Thyroid gland (tissue), 4 donors: ENCODE measurements around the gene LYRM9. TPM values are rescaled to one million over a fixed set of nuclear protein-coding genes. Genes with fewer than 3 reads are reported as not detected.

Experiments used
- DNase-seq, 2 donors: peaks; one replicate each; pipeline ENCODE4 v3.0.0-alpha.2; 2019
- H3K27ac ChIP-seq, 3 donors: fragments of 200-600 bp; sonication (generic); 1 replicate in 2 of 3; 2 replicates in 1 of 3; pipeline ENCODE4 v1.5.1; 2016 to 2019; ENCODE audit warnings: mild to moderate bottlenecking in 1 of 3, moderate library complexity in 1 of 3
- H3K27me3 ChIP-seq: fragments of 200-600 bp; sonication (generic); one replicate; pipeline ENCODE4 v1.5.1; 2019
- H3K36me3 ChIP-seq, 2 donors: fragments of 200-600 bp; sonication (generic); one replicate each; pipeline ENCODE4 v1.5.1; 2016 to 2019
- H3K4me1 ChIP-seq, 2 donors: fragments of 200-600 bp; sonication (generic); one replicate each; pipeline ENCODE4 v1.5.1; 2017 to 2019
- H3K4me3 ChIP-seq, 3 donors: fragments of 200-600 bp; sonication (generic); replicated peaks in 1 of 3; 1 replicate in 2 of 3; 2 replicates in 1 of 3; pipeline ENCODE4 v1.5.1; 2016; ENCODE audit warnings: mild to moderate bottlenecking in 1 of 3
- H3K9me3 ChIP-seq: fragments of 200-600 bp; sonication (generic); one replicate; pipeline ENCODE4 v1.5.1; 2017
- POLR2A ChIP-seq, 2 donors: fragments of 450-650 bp; IDR thresholded peaks; one replicate each; pipeline ENCODE4 v1.6.1; 2017; ENCODE audit warnings: antibody characterized with exemption in 2 of 2, mild to moderate bottlenecking in 2 of 2, moderate library complexity in 1 of 2
- WGBS, 2 donors: methylation state at CpG; one replicate each; pipeline ENCODE4 v1.1.5; 2017; 5-methylcytosine and 5-hydroxymethylcytosine counted together
- intact Hi-C: fragments of 100-400 bp; cut with DNase I; formaldehyde crosslinking; loops from one replicate; pipeline ENCODE4 v1.15.1; 2023
- total RNA-seq, 4 donors: library from RNA; depleted of rRNA; stranded (reverse); fragments of >200 nt; gene quantifications; one replicate each; pipeline ENCODE4 v1.2.3, GENCODE V29; 2016
- TF ChIP-seq, protein P1 (sequence below), 6 experiments: fragments of 200-600 bp in 3 of 6; fragments of 450-650 bp in 3 of 6; sonication (generic) in 3 of 6; IDR thresholded peaks; one replicate each; pipeline ENCODE4 v1.5.1; 2016 to 2019; ENCODE audit warnings: antibody characterized with exemption in 6 of 6, mild to moderate bottlenecking in 2 of 6, inconsistent platforms in 1 of 6, moderate library complexity in 1 of 6

LYRM9 gene
- 10 to 100 TPM; 25.5 to 52.7 (median 46.4) TPM for total RNA-seq

GRCh38 chr17:27892866-27893769 lies at the start of gene LYRM9:
Gene LYRM9 (minus strand): TSS chr17:27893365. CDS start chr17:27882694, 10,671 bp downstream.
- no peaks in the 10 kb centered on the region for H3K9me3 ChIP-seq
- H3K4me1 ChIP-seq = peaks cover 29 to 37% of the 10 kb centered on the region in 2 donors
- DNase-seq = peak; percentile 91
- no peaks in the 10 kb centered on the region for H3K36me3 ChIP-seq
- TF ChIP-seq POLR2A (IDR thresholded peaks at IDR 0.05) = peak in 1 of 2 donors; percentile 86
- TF ChIP-seq, protein P1, sequence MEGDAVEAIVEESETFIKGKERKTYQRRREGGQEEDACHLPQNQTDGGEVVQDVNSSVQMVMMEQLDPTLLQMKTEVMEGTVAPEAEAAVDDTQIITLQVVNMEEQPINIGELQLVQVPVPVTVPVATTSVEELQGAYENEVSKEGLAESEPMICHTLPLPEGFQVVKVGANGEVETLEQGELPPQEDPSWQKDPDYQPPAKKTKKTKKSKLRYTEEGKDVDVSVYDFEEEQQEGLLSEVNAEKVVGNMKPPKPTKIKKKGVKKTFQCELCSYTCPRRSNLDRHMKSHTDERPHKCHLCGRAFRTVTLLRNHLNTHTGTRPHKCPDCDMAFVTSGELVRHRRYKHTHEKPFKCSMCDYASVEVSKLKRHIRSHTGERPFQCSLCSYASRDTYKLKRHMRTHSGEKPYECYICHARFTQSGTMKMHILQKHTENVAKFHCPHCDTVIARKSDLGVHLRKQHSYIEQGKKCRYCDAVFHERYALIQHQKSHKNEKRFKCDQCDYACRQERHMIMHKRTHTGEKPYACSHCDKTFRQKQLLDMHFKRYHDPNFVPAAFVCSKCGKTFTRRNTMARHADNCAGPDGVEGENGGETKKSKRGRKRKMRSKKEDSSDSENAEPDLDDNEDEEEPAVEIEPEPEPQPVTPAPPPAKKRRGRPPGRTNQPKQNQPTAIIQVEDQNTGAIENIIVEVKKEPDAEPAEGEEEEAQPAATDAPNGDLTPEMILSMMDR (IDR thresholded peaks at IDR 0.05) = peak; percentile 68 to 98 (median 90)
- peak within 1 kb of the TSS; percentile 41 to 66 (median 57) for H3K4me3 ChIP-seq
- H3K27ac ChIP-seq = peak within 1 kb of the TSS; percentile 79 to 85 (median 84)
- WGBS, 2 donors = 5 to 7% methylated on average over 18 to 23 of the region's 75 CpGs
- H3K27me3 ChIP-seq = no peaks in the 10 kb centered on the region
- intact Hi-C loops = loop anchor here (10.0 kb wide), 1 partner anchor 362 kb away; no protein-coding TSS in a partner anchor

DNA sequence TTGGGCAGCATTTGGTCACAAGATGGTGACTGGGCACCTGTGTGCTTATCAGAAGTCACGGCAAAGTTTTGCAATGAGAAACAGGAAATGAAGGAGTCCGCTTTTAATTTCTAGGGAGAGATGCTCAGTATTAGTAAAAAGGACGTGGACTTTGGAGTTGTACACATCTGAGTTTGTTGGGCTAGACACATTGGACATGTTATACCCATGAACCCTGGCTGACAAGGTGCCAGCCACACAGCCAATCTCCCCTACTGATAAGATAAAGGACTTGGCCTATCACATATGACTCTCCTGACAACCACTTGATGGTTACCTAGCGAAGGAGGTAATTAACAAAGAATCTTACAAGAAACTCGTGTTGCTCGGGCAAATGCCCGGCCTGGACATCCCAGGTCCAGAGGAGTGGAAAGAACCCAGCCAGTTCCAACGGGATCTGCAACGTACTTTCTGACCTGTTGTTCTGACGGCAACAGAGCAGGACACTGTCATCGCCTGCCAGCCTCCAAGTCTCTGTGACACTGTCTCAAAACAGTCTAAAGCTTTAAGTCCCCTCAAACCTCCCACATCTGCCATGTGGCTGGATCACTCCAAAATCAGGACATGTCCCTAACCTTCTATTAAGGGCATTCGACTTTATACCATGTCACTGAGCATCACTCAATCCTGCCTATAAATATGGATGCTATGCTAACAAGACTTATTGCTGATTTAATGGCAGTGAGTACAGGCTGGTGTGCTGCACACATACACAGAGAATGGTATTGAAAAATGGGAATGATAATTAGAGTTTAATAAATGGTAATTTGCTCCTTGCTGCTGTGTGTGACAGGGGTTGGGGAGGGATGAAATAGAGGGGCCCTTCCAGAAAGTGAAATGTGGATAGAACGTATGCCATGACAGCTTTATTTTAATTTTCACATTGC lies 47.6 kb upstream of the LYRM9 start:
- Histone ChIP-seq H3K27ac (no peak overlapping the region), H3K4me1 (peaks cover 0 to 7% of the 10 kb centered on the region in 2 donors), H3K4me3 (no peak overlapping the region), H3K9me3 (no peaks in the 10 kb centered on the region), H3K36me3 (no peaks in the 10 kb centered on the region), H3K27me3 (no peaks in the 10 kb centered on the region)
- intact Hi-C loops = no loop called here
- TF ChIP-seq, protein P1 (IDR thresholded peaks at IDR 0.05) = no peak
- TF ChIP-seq POLR2A (IDR thresholded peaks at IDR 0.05) = no peak
- no peak for DNase-seq
- 73 to 77% methylated on average over 13 of the region's 13 CpGs for WGBS, 2 donors

- WGBS, 2 donors = 50 to 57% methylated on average over 4 to 7 of the region's 7 CpGs
- no peaks in the 10 kb centered on the region for H3K36me3 ChIP-seq
- no peak for DNase-seq
- H3K9me3 ChIP-seq = no peaks in the 10 kb centered on the region
- TF ChIP-seq, protein P1 (IDR thresholded peaks at IDR 0.05) = no peak
- TF ChIP-seq POLR2A (IDR thresholded peaks at IDR 0.05) = no peak
- intact Hi-C loops = no loop called here
- H3K27me3 ChIP-seq = no peaks in the 10 kb centered on the region
- H3K4me1 ChIP-seq = no peaks in the 10 kb centered on the region
- H3K4me3 ChIP-seq = no peak overlapping the region
- H3K27ac ChIP-seq = no peak overlapping the region
These were observed 46.6 kb upstream of the LYRM9 start for GRCh38 chr17:27939474-27940465.

GRCh38 chr17:27938864-27939263 lies 45.7 kb upstream of the LYRM9 start:
- TF ChIP-seq, protein P1 (IDR thresholded peaks at IDR 0.05) = no peak
- TF ChIP-seq POLR2A (IDR thresholded peaks at IDR 0.05) = no peak
- H3K9me3 ChIP-seq = no peaks in the 10 kb centered on the region
- intact Hi-C loops = no loop called here
- no peaks in the 10 kb centered on the region for H3K4me1 ChIP-seq
- no peaks in the 10 kb centered on the region for H3K36me3 ChIP-seq
- H3K27ac ChIP-seq = no peak overlapping the region
- 87 to 90% methylated on average over 4 of the region's 4 CpGs for WGBS, 2 donors
- no peaks in the 10 kb centered on the region for H3K27me3 ChIP-seq
- no peak overlapping the region for H3K4me3 ChIP-seq
- DNase-seq = no peak
